Neural progenitor cell (in vitro differentiated cells): ENCODE results near the gene C1QTNF1.

ENCODE experiments used
- EZH2 ChIP-seq: fragments of 200-600 bp; sonication (generic); IDR thresholded peaks from 2 replicates; pipeline ENCODE4 v1.6.1; 2017; ENCODE audit warnings: antibody characterized with exemption, mild to moderate bottlenecking, moderate library complexity
- EZH2phosphoT487 ChIP-seq: fragments of 200-600 bp; sonication (generic); IDR thresholded peaks from 2 replicates; pipeline ENCODE4 v1.6.1; 2017; ENCODE audit warnings: antibody characterized with exemption
- TF ChIP-seq, protein P1 (sequence below): fragments of 200-600 bp; sonication (generic); IDR thresholded peaks from 2 replicates; pipeline ENCODE4 v1.5.1; 2017; ENCODE audit warnings: antibody characterized with exemption, mild to moderate bottlenecking

DNA sequence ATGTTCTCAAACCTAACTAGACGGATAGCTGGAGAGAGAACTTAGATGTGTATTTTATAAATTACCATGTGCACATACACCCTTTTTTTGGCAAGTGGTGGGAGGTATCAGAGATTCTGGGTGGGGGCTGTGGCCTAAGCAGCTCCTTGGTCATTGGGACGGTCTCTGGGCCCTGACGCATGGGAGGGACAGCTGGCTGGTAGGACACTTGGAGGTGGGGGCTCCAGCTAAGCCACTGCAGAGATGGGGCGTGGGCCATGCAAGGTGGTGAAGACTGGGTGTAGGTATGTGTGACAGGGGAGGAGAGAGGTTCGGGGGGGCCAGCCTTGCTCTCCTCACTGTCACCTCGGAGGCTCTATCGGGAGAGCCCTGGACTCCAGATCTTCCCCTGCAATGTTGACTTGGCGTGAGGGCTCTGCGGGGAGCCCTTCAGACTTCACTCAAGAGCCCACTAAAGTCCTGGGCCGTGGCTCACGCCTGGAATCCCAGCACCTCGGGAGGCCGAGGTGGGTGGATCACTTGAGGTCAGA lies 17.1 kb downstream of the C1QTNF1 start:
- TF ChIP-seq, protein P1, sequence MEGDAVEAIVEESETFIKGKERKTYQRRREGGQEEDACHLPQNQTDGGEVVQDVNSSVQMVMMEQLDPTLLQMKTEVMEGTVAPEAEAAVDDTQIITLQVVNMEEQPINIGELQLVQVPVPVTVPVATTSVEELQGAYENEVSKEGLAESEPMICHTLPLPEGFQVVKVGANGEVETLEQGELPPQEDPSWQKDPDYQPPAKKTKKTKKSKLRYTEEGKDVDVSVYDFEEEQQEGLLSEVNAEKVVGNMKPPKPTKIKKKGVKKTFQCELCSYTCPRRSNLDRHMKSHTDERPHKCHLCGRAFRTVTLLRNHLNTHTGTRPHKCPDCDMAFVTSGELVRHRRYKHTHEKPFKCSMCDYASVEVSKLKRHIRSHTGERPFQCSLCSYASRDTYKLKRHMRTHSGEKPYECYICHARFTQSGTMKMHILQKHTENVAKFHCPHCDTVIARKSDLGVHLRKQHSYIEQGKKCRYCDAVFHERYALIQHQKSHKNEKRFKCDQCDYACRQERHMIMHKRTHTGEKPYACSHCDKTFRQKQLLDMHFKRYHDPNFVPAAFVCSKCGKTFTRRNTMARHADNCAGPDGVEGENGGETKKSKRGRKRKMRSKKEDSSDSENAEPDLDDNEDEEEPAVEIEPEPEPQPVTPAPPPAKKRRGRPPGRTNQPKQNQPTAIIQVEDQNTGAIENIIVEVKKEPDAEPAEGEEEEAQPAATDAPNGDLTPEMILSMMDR, result no peak
- no peak for TF ChIP-seq EZH2
- TF ChIP-seq EZH2phosphoT487, result no peak
